Fibroblast of pulmonary artery (primary cell): ENCODE measurements around the gene OR2D2.
"Not testable (repeated sequence)": the region's sequence is repeated elsewhere in the genome, so short reads cannot be mapped to it uniquely, and the experiment has no call there.

Experiments
- DNase-seq: peaks from one replicate; pipeline ENCODE4 v3.0.0-alpha.2; 2010; ENCODE audit warnings: low read depth
- H3K4me3 ChIP-seq: replicated peaks from 2 replicates; pipeline ENCODE4 v1.5.1; 2011; ENCODE audit warnings: low read depth, mild to moderate bottlenecking, control low read depth, low read length, moderate library complexity
- TF ChIP-seq, protein P1 (sequence below): IDR thresholded peaks from 2 replicates; pipeline ENCODE4 v1.5.1; 2011; ENCODE audit warnings: mild to moderate bottlenecking, control low read depth, low read length, inconsistent platforms; ENCODE audit errors: missing control alignments

The OR2D2 gene

DNA sequence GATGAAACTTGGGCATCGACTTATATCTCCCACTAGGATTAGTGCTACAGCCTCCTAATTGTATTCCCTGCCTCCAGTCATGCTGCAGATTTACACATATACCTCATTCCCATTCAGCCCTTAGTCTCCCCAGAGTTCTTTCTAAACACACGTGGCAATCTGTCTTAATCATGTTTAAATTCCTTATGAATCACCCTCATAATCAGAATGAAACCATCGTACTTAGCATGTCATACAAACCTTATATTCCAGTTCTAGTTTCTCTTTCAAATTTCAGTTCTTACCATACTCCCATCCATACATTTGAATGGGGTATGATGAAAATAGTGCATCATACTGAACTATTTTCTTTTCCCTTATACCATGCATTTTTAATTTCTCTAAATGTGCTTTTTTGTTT is 35.4 kb downstream of the OR2D2 start:
- DNase-seq, result peak; percentile 16
- TF ChIP-seq, protein P1, sequence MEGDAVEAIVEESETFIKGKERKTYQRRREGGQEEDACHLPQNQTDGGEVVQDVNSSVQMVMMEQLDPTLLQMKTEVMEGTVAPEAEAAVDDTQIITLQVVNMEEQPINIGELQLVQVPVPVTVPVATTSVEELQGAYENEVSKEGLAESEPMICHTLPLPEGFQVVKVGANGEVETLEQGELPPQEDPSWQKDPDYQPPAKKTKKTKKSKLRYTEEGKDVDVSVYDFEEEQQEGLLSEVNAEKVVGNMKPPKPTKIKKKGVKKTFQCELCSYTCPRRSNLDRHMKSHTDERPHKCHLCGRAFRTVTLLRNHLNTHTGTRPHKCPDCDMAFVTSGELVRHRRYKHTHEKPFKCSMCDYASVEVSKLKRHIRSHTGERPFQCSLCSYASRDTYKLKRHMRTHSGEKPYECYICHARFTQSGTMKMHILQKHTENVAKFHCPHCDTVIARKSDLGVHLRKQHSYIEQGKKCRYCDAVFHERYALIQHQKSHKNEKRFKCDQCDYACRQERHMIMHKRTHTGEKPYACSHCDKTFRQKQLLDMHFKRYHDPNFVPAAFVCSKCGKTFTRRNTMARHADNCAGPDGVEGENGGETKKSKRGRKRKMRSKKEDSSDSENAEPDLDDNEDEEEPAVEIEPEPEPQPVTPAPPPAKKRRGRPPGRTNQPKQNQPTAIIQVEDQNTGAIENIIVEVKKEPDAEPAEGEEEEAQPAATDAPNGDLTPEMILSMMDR, result no peak
- no peak overlapping the region for H3K4me3 ChIP-seq

DNA sequence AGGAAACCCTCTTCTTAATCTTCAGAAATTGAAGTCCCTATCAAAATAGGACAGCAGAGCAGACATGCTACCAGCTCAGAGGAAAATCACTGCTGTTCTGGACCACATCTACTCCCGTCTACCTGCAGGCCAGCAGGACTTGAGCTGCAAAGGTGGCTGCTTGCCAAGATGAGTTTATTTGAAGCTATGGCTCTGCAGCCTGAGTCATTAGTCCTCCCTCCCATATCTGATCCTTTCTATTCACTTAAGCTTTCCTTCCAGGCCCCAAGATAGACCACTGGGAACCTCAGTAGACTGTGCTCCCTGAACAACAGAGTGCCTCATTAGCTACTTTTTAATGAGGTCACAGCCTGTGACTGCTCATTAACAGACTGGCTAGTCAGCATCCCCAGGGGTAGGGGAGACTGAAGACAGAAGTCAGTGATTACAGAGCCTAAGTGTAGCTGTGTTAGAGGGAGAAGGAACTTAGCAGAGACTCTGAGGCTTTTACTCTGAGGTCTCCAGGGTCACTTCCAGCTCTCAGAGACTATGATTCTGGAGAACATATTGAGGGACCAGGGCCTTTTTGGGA is 36.2 kb downstream of the OR2D2 start:
- TF ChIP-seq, protein P1, result no peak
- no peak overlapping the region for H3K4me3 ChIP-seq
- peak; percentile 61 for DNase-seq

DNA sequence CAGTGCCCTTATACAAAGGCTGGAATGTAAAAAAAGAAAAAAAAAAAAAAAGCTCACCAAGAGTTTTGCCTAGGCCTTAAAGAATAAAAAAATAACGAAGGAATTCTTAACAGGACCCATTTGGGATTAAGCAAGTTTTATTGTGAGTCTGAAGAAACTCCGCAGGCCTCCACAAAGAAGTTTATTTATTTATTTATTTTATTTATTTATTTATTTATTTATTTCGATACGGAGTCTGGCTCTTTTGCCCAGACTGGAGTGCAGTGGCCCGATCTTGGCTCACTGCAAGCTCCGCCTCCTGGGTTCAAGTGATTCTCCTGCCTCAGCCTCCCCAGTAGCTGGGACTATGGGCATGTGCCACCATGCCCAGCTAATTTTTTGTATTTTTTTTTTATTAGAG is 37.5 kb downstream of the OR2D2 start:
- not testable (repeated sequence) for H3K4me3 ChIP-seq, DNase-seq

DNA sequence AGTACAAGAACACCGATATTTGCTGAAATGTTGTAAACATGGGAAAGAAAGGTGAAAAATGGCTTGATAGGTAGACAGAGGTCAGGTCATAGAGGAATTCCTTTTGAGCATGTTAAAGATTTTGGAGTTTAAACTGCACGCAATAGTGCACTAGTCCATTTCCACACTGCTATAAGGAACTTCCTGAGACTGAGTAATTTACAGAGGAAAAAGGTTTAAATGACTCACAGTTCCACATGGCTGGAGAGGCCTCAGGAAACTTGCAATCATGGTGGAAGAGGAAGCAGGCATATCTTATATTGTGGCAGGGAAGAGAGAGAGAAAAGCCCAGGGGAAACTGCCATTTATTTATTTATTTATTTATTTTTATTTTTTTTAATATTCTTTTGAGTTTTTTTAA is 41.8 kb downstream of the OR2D2 start:
- TF ChIP-seq, protein P1, result no peak
- no peak overlapping the region for H3K4me3 ChIP-seq
- DNase-seq, result no peak

DNA sequence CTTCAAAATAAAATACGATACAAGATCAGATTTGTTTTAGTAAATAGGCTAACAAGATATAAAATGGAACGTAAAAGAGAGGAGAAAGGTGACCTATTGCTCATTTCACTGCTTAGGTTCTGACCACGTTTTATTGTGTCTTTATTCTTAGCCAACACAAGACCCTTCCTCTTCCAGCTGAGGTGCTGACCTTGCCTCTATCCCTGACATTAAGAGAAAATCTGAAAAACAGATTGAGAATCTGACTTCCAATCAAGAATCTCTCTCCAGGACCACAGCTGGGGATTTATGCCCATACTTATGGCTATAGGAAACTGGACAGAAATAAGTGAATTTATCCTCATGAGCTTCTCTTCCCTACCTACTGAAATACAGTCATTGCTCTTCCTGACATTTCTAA is 46.9 kb downstream of the OR2D2 start, which contains the start of gene OR10A5:
OR10A5 (plus strand) TSS at position 301 of the 400 bp plus-strand sequence; CDS start at position 301, 0 bp downstream.
- DNase-seq, result no peak
- H3K4me3 ChIP-seq, result no peak within 1 kb of the TSS
- TF ChIP-seq, protein P1, result no peak

DNA sequence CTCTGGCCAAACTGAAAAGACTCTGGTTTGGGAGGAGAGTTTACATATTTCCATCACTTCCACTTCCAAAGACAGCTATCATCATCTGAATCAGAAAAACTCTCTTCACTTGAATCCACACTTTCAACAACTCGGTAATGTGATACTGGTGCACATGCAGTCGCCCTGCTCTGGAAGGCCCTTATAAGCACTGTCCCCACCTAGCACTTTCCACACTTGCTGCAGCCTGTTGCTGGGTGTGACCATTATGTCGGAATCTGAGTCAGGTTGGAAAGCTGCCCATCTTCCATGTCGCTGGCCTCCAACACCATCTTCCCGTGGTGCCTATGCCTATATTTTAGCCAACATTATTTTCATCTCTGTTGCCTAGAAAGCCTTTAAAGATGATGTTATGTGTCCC is 47.9 kb downstream of the OR2D2 start:
- no peak overlapping the region for H3K4me3 ChIP-seq
- TF ChIP-seq, protein P1, result no peak
- DNase-seq, result no peak

DNA sequence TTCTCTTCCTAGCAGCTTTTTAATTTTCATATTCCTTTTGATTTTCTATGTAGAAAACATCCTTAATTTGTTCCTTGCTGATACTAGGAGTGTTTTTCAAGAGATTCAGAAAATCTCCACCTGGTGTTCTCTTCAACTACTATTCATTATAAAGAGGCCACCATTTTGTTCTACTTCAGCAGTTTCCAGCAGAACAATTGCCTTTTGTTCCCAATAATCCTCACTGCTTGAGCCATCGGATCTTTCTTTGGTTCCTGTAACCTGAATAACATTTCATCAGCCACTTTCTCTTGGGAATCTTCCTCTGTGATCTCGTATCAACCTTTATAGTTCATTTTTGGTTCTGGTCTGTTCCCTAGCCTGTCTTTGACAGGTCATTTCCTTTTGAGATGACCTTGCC is 48.6 kb downstream of the OR2D2 start:
- TF ChIP-seq, protein P1, result no peak
- no peak for DNase-seq

More for the DNA sequence above, 48.6 kb downstream of the OR2D2 start:
- H3K4me3 ChIP-seq, result no peak overlapping the region
